ENCODE data around the gene CCDC92B. TPM values are rescaled to one million over a fixed set of nuclear protein-coding genes. Genes with fewer than 3 reads are reported as not detected.

Gene CCDC92B
- total and polyA plus RNA-seq, 10 of the 15 experiments (the other 5 are each of a cell fraction or from before 2014, with no cell fraction given): not detected

DNA sequence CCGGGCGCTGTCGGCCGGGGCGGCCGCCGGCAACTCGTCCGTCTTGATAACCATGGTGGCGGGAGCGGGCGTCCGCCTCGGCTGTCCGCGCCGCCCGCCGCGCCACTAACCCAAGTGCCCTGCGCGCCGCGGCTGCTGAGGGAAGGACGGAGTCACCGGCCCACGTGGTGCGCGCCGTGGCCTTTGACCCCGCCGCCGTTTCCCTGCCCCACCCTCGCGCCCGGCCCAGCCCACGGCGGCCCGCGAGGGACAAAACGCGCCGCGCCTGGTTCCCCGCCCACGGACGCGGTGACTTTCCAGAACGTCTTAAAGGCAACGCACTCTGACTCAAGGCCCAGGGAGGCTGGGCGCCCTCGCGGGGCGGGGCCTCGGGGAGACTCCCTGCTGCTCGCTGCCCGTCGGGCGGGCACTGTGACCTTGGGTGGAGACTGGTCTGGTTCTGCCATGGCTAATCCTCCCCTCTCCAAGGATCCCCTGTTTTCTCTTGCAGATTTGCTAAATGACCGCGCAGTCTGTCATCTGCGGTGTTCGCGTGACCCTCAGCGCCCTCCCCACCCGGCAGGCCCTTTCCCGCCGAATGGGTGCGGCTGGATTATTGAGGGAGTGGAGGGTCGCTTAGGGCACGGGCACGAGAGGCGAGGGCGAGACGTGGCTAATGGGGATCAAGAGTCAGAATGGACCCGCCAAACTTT lies 37.7 kb downstream of the CCDC92B start, which contains the start of gene CLUH (continued):
- TF ChIP-seq, protein P1, sequence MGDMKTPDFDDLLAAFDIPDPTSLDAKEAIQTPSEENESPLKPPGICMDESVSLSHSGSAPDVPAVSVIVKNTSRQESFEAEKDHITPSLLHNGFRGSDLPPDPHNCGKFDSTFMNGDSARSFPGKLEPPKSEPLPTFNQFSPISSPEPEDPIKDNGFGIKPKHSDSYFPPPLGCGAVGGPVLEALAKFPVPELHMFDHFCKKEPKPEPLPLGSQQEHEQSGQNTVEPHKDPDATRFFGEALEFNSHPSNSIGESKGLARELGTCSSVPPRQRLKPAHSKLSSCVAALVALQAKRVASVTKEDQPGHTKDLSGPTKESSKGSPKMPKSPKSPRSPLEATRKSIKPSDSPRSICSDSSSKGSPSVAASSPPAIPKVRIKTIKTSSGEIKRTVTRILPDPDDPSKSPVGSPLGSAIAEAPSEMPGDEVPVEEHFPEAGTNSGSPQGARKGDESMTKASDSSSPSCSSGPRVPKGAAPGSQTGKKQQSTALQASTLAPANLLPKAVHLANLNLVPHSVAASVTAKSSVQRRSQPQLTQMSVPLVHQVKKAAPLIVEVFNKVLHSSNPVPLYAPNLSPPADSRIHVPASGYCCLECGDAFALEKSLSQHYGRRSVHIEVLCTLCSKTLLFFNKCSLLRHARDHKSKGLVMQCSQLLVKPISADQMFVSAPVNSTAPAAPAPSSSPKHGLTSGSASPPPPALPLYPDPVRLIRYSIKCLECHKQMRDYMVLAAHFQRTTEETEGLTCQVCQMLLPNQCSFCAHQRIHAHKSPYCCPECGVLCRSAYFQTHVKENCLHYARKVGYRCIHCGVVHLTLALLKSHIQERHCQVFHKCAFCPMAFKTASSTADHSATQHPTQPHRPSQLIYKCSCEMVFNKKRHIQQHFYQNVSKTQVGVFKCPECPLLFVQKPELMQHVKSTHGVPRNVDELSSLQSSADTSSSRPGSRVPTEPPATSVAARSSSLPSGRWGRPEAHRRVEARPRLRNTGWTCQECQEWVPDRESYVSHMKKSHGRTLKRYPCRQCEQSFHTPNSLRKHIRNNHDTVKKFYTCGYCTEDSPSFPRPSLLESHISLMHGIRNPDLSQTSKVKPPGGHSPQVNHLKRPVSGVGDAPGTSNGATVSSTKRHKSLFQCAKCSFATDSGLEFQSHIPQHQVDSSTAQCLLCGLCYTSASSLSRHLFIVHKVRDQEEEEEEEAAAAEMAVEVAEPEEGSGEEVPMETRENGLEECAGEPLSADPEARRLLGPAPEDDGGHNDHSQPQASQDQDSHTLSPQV (IDR thresholded peaks at IDR 0.05): no peak
- peak; percentile 87; the same call in 1 of the 2 replicates for TF ChIP-seq TBL1XR1 (IDR thresholded peaks at IDR 0.05; ENCODE audit: low read depth, low read length)
- no peak for TF ChIP-seq NFYB (IDR thresholded peaks at IDR 0.05; ENCODE audit: insufficient read depth, low read depth, low read length)
- TF ChIP-seq NFXL1 (IDR thresholded peaks at IDR 0.05; ENCODE audit: borderline replicate concordance): no peak
- TF ChIP-seq MTA3 (IDR thresholded peaks at IDR 0.05; ENCODE audit: borderline replicate concordance, low read length): no peak
- no peak for TF ChIP-seq EZH2 (IDR thresholded peaks at IDR 0.05; ENCODE audit: borderline replicate concordance, control insufficient read depth, low read depth, low read length)
- TF ChIP-seq RUNX3 (IDR thresholded peaks at IDR 0.05; ENCODE audit: low read length): peak; percentile 73
- peak; percentile 89; the same call in 1 of the 2 replicates for TF ChIP-seq ZNF207 (IDR thresholded peaks at IDR 0.05; ENCODE audit: borderline replicate concordance)
- TF ChIP-seq POU2F2 (IDR thresholded peaks at IDR 0.05; ENCODE audit: borderline replicate concordance, low read depth, low read length): peak; percentile 46; the same call in 1 of the 3 replicates
- TF ChIP-seq TAF1 (IDR thresholded peaks at IDR 0.05; ENCODE audit: borderline replicate concordance, low read depth, low read length): peak; percentile 74; the same call in 1 of the 2 replicates
- TF ChIP-seq MYB (IDR thresholded peaks at IDR 0.05; ENCODE audit: borderline replicate concordance, low read depth, low read length): no peak
- TF ChIP-seq HDAC6 (IDR thresholded peaks at IDR 0.05; ENCODE audit: unreplicated experiment): no peak
- TF ChIP-seq YY1 (IDR thresholded peaks at IDR 0.05; ENCODE audit: low read depth, low read length): peak; percentile 72
- no peak for TF ChIP-seq ATF7 (IDR thresholded peaks at IDR 0.05; ENCODE audit: low read depth)
- peak; percentile 97 for TF ChIP-seq MXI1 (IDR thresholded peaks at IDR 0.05; ENCODE audit: low read depth, low read length)
- TF ChIP-seq, protein P2, sequence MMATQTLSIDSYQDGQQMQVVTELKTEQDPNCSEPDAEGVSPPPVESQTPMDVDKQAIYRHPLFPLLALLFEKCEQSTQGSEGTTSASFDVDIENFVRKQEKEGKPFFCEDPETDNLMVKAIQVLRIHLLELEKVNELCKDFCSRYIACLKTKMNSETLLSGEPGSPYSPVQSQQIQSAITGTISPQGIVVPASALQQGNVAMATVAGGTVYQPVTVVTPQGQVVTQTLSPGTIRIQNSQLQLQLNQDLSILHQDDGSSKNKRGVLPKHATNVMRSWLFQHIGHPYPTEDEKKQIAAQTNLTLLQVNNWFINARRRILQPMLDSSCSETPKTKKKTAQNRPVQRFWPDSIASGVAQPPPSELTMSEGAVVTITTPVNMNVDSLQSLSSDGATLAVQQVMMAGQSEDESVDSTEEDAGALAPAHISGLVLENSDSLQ (IDR thresholded peaks at IDR 0.05): peak; percentile 25; the same call in 1 of the 2 replicates
- no peak for TF ChIP-seq MEF2B (IDR thresholded peaks at IDR 0.05; ENCODE audit: partially characterized antibody, poor library complexity, severe bottlenecking)
- 0 out of 2 replicates have a peak, but pooled peaks have one; percentile 9 for TF ChIP-seq TCF12 (IDR thresholded peaks at IDR 0.05; ENCODE audit: low read depth, low read length)
- no peak for TF ChIP-seq EED (IDR thresholded peaks at IDR 0.05; ENCODE audit: low read depth)
- TF ChIP-seq FOS (IDR thresholded peaks at IDR 0.05; ENCODE audit: borderline replicate concordance, extremely low read depth, insufficient read length): no peak
- TF ChIP-seq SREBF1 (IDR thresholded peaks at IDR 0.05; ENCODE audit: low read length): peak; percentile 71
- TF ChIP-seq, protein P3, sequence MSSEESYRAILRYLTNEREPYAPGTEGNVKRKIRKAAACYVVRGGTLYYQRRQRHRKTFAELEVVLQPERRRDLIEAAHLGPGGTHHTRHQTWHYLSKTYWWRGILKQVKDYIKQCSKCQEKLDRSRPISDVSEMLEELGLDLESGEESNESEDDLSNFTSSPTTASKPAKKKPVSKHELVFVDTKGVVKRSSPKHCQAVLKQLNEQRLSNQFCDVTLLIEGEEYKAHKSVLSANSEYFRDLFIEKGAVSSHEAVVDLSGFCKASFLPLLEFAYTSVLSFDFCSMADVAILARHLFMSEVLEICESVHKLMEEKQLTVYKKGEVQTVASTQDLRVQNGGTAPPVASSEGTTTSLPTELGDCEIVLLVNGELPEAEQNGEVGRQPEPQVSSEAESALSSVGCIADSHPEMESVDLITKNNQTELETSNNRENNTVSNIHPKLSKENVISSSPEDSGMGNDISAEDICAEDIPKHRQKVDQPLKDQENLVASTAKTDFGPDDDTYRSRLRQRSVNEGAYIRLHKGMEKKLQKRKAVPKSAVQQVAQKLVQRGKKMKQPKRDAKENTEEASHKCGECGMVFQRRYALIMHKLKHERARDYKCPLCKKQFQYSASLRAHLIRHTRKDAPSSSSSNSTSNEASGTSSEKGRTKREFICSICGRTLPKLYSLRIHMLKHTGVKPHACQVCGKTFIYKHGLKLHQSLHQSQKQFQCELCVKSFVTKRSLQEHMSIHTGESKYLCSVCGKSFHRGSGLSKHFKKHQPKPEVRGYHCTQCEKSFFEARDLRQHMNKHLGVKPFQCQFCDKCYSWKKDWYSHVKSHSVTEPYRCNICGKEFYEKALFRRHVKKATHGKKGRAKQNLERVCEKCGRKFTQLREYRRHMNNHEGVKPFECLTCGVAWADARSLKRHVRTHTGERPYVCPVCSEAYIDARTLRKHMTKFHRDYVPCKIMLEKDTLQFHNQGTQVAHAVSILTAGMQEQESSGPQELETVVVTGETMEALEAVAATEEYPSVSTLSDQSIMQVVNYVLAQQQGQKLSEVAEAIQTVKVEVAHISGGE (CRISPR knock-in tag; IDR thresholded peaks at IDR 0.05): no peak

Data from GM12878 (cell line).